Suprapubic skin (tissue), 4 donors: ENCODE results near the gene CBFA2T3. TPM values are rescaled to one million over a fixed set of nuclear protein-coding genes. Genes with fewer than 3 reads are reported as not detected.

Experiments
- DNase-seq, 2 donors: peaks; one replicate each; pipeline ENCODE4 v3.0.0-alpha.2; 2019; ENCODE audit warnings: low spot score in 2 of 2
- H3K27ac ChIP-seq: fragments of 200-600 bp; sonication (generic); one replicate; pipeline ENCODE4 v1.5.1; 2019
- H3K27me3 ChIP-seq: fragments of 200-600 bp; sonication (generic); one replicate; pipeline ENCODE4 v1.5.1; 2019
- H3K36me3 ChIP-seq: fragments of 200-600 bp; sonication (generic); one replicate; pipeline ENCODE4 v1.5.1; 2019
- H3K4me1 ChIP-seq: fragments of 200-600 bp; sonication (generic); one replicate; pipeline ENCODE4 v1.5.1; 2019
- H3K4me3 ChIP-seq: fragments of 200-600 bp; sonication (generic); one replicate; pipeline ENCODE4 v1.5.1; 2019; ENCODE audit warnings: mild to moderate bottlenecking
- H3K9me3 ChIP-seq: fragments of 200-600 bp; sonication (generic); one replicate; pipeline ENCODE4 v1.5.1; 2019
- CTCF ChIP-seq, 2 donors: fragments of 200-600 bp in 1 of 2; fragments of 450-650 bp in 1 of 2; sonication (generic) in 1 of 2; IDR thresholded peaks; one replicate each; pipeline ENCODE4 v1.5.1; 2016 to 2019; ENCODE audit warnings: antibody characterized with exemption in 2 of 2, mild to moderate bottlenecking in 1 of 2, moderate library complexity in 1 of 2
- EP300 ChIP-seq: sonication (generic); formaldehyde crosslinking; IDR thresholded peaks from one replicate; pipeline ENCODE4 v1.6.1; 2017; ENCODE audit warnings: antibody characterized with exemption
- POLR2A ChIP-seq, 2 donors: fragments of 450-650 bp; IDR thresholded peaks; one replicate each; pipeline ENCODE4 v1.6.1; 2017; ENCODE audit warnings: antibody characterized with exemption in 2 of 2, mild to moderate bottlenecking in 2 of 2, moderate library complexity in 2 of 2
- POLR2AphosphoS5 ChIP-seq, 3 donors: sonication (generic); formaldehyde crosslinking; IDR thresholded peaks; one replicate each; pipeline ENCODE4 v1.6.1; 2017; ENCODE audit warnings: antibody characterized with exemption in 3 of 3
- WGBS: methylation state at CpG from one replicate; pipeline ENCODE4 v1.1.5; 2018; 5-methylcytosine and 5-hydroxymethylcytosine counted together
- total RNA-seq, 4 donors: library from RNA; depleted of rRNA; stranded (reverse); fragments of >200 nt; gene quantifications; one replicate each; pipeline ENCODE4 v1.1.0, GENCODE V29; 2016

The CBFA2T3 gene
- total RNA-seq, 4 donors from 2014 or later: 1.5 to 6.6 (median 2.9) TPM

- Histone ChIP-seq H3K4me3 (no peak overlapping the region), H3K4me1 (peaks cover 4% of the 10 kb centered on the region), H3K36me3 (no peaks in the 10 kb centered on the region), H3K27ac (no peak overlapping the region), H3K9me3 (no peaks in the 10 kb centered on the region), H3K27me3 (peaks cover 80% of the 10 kb centered on the region)
- no peak for DNase-seq
- WGBS: 78% methylated on average over 11 of the region's 27 CpGs
- TF ChIP-seq CTCF (IDR thresholded peaks at IDR 0.05) (no peak), POLR2A (IDR thresholded peaks at IDR 0.05) (no peak), POLR2AphosphoS5 (IDR thresholded peaks at IDR 0.05) (no peak), EP300 (no peak)
Observed at GRCh38 chr16:88977812-88978607, 1.0 kb upstream of the CBFA2T3 start.

DNA sequence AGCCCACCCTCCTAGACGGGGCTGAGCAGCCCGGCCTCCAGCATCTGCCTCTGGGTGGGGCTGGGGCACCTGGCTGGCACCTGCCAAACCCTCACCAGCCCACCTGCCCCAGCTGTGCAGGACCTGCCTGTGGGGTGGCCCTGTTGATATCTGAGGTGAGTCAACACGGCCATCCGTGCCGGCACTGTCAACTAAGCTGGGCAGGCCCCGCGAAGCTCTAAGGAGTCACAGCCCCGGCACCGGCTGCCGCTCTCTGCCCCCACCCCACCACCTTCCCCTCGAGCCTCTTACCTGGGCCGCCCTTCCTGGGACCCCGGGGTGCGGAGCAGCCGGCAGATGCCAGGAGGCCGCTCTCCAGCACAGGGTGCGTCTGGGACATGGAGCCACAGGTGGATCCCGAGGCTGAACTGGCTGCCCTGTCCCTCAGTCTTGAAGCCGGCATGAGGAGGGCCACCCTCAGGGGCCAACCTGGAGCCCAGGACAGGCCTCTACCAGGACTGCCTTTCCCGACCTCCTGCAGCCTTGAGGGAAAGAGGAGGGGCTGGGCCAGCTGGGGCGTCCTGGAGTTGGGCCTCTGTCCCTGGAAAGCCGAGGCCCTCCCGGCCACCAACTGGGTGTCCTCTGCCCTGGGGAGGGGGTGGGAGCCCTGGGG is 515 bp downstream of the CBFA2T3 start:
- peak overlapping the region; percentile 15 for H3K4me3 ChIP-seq
- TF ChIP-seq CTCF (IDR thresholded peaks at IDR 0.05) (no peak), POLR2A (IDR thresholded peaks at IDR 0.05) (no peak), EP300 (no peak), POLR2AphosphoS5 (IDR thresholded peaks at IDR 0.05) (no peak)
- no CpG with 5 or more reads among the region's 23 CpGs for WGBS
- no peaks in the 10 kb centered on the region for H3K36me3 ChIP-seq
- peaks cover 80% of the 10 kb centered on the region for H3K27me3 ChIP-seq
- H3K9me3 ChIP-seq: no peaks in the 10 kb centered on the region
- H3K27ac ChIP-seq: no peak overlapping the region
- DNase-seq: no peak
- peaks cover 4% of the 10 kb centered on the region for H3K4me1 ChIP-seq

DNA sequence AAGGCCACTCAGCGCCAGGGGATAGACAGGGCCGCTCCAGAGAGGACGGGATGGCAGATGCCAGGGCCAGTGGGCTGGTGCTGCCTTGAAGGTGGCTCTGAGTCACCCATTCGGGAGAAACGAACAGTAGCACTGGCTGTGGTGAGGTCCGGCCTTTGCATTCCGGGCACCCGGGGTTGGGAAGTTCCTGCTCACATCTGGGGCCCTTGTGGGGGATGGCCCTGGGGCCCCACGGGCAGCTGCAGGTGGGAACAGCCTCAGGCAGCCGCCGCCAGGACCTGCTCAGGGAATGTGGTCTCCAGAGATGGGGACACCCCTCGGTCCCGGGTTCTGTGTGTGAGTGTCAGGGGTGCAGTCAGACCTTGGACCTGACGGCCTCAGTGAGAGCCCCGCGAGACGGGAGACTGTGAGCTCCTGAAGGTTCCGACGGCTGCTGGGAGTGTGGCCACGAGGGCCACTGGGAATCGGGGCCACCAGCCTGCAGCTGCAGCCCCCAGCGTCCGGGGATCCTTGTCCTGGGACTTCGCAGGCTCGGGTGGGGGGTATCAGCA is 1.4 kb downstream of the CBFA2T3 start:
- WGBS: 60% methylated on average over 21 of the region's 25 CpGs
- no peak overlapping the region for H3K27ac ChIP-seq
- H3K4me1 ChIP-seq: peaks cover 4% of the 10 kb centered on the region
- peak overlapping the region; percentile 15 for H3K4me3 ChIP-seq
- TF ChIP-seq POLR2AphosphoS5 (IDR thresholded peaks at IDR 0.05) (no peak), CTCF (IDR thresholded peaks at IDR 0.05) (no peak), POLR2A (IDR thresholded peaks at IDR 0.05) (no peak)
- H3K9me3 ChIP-seq: no peaks in the 10 kb centered on the region
- peaks cover 82% of the 10 kb centered on the region for H3K27me3 ChIP-seq
- DNase-seq: no peak
- H3K36me3 ChIP-seq: no peaks in the 10 kb centered on the region

GRCh38 chr16:88974916-88975215 is 2.1 kb downstream of the CBFA2T3 start:
- no peaks in the 10 kb centered on the region for H3K36me3 ChIP-seq
- H3K27me3 ChIP-seq: peaks cover 88% of the 10 kb centered on the region
- no peak for DNase-seq
- H3K9me3 ChIP-seq: no peaks in the 10 kb centered on the region
- peaks cover 4% of the 10 kb centered on the region for H3K4me1 ChIP-seq
- WGBS: no CpG with 5 or more reads among the region's 3 CpGs
- no peak overlapping the region for H3K27ac ChIP-seq
- no peak overlapping the region for H3K4me3 ChIP-seq
- no peak for TF ChIP-seq POLR2A (IDR thresholded peaks at IDR 0.05)
- no peak for TF ChIP-seq EP300
- TF ChIP-seq POLR2AphosphoS5 (IDR thresholded peaks at IDR 0.05): no peak
- TF ChIP-seq CTCF (IDR thresholded peaks at IDR 0.05): no peak
